GM23338 (cell line): ENCODE results near the gene CEACAM19.

ENCODE experiments used
- CREB1 ChIP-seq: fragments of 250-450 bp; sonication (Bioruptor Pico); IDR thresholded peaks from 2 replicates; pipeline ENCODE4 v1.5.0; 2020; ENCODE audit warnings: low read depth, mild to moderate bottlenecking, moderate library complexity
- CTCF ChIP-seq, 2 experiments: fragments of 200-600 bp in 1 of 2; sonication (generic) in 1 of 2; conservative IDR thresholded peaks; 2 replicates each; pipeline versions ENCODE4 v1.5.1 to v1.6.1; 2016 to 2017; ENCODE audit warnings: antibody characterized with exemption in 2 of 2, low read depth in 2 of 2, mild to moderate bottlenecking in 2 of 2, moderate library complexity in 1 of 2
- EZH2 ChIP-seq: fragments of 200-600 bp; sonication (generic); IDR thresholded peaks from one replicate; pipeline ENCODE4 v1.8.0; 2017; ENCODE audit warnings: antibody characterized with exemption, mild to moderate bottlenecking, low read depth; ENCODE audit not compliant: unreplicated experiment
- EZH2phosphoT487 ChIP-seq: fragments of 200-600 bp; sonication (generic); IDR thresholded peaks from one replicate; pipeline ENCODE4 v1.8.1; 2018; ENCODE audit warnings: antibody characterized with exemption; ENCODE audit not compliant: unreplicated experiment
- JUNB ChIP-seq: IDR thresholded peaks from one replicate; pipeline ENCODE4 v1.6.1; 2016; ENCODE audit warnings: antibody characterized with exemption; ENCODE audit not compliant: unreplicated experiment
- NANOG ChIP-seq: IDR thresholded peaks from 2 replicates; pipeline ENCODE4 v1.6.1; 2016; ENCODE audit warnings: antibody characterized with exemption, borderline replicate concordance
- POLR2AphosphoS5 ChIP-seq: IDR thresholded peaks from 2 replicates; pipeline ENCODE4 v1.6.1; 2016; ENCODE audit warnings: antibody characterized with exemption, low read depth
- STAT1 ChIP-seq: IDR thresholded peaks from one replicate; pipeline ENCODE4 v1.6.1; 2016; ENCODE audit warnings: antibody characterized with exemption; ENCODE audit not compliant: unreplicated experiment
- ZNF114 ChIP-seq: fragments of 250-450 bp; sonication (Bioruptor Pico); IDR thresholded peaks from 2 replicates; pipeline ENCODE4 v1.5.0; 2020; ENCODE audit warnings: mild to moderate bottlenecking, moderate library complexity
- ZNF331 ChIP-seq: fragments of 250-450 bp; sonication (Bioruptor Pico); IDR thresholded peaks from 2 replicates; pipeline ENCODE4 v1.5.0; 2020; ENCODE audit warnings: low read depth, mild to moderate bottlenecking, moderate library complexity
- ZNF462 ChIP-seq: fragments of 250-450 bp; sonication (Bioruptor Pico); IDR thresholded peaks from 2 replicates; pipeline ENCODE4 v1.5.0; 2020; ENCODE audit warnings: mild to moderate bottlenecking, moderate library complexity
- TF ChIP-seq, protein P1 (sequence below): IDR thresholded peaks from one replicate; pipeline ENCODE4 v1.6.1; 2018; ENCODE audit warnings: antibody characterized with exemption; ENCODE audit not compliant: unreplicated experiment
- TF ChIP-seq, protein P2 (sequence below): IDR thresholded peaks from 2 replicates; pipeline ENCODE4 v1.6.1; 2016; ENCODE audit warnings: antibody characterized with exemption

DNA sequence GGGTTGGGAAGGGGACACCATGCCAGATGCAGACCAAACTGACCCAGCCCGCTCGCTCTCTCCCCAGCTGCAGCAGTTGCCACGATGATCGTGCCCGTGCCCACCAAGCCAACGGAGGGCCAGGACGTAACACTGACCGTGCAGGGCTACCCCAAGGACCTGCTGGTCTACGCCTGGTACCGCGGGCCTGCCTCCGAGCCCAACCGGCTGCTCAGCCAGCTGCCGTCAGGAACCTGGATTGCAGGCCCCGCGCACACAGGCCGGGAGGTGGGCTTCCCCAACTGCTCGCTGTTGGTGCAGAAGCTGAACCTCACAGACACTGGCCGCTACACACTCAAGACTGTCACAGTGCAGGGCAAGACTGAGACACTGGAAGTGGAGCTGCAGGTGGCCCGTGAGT, 36.5 kb downstream of the CEACAM19 start:
- TF ChIP-seq CTCF (conservative IDR thresholded peaks at IDR 0.05; ENCODE audit: low read depth in 2 of 2): no peak
- TF ChIP-seq POLR2AphosphoS5: no peak
- TF ChIP-seq ZNF331 (CRISPR knock-in tag): no peak
- TF ChIP-seq EZH2: no peak
- TF ChIP-seq JUNB: no peak
- TF ChIP-seq, protein P1, sequence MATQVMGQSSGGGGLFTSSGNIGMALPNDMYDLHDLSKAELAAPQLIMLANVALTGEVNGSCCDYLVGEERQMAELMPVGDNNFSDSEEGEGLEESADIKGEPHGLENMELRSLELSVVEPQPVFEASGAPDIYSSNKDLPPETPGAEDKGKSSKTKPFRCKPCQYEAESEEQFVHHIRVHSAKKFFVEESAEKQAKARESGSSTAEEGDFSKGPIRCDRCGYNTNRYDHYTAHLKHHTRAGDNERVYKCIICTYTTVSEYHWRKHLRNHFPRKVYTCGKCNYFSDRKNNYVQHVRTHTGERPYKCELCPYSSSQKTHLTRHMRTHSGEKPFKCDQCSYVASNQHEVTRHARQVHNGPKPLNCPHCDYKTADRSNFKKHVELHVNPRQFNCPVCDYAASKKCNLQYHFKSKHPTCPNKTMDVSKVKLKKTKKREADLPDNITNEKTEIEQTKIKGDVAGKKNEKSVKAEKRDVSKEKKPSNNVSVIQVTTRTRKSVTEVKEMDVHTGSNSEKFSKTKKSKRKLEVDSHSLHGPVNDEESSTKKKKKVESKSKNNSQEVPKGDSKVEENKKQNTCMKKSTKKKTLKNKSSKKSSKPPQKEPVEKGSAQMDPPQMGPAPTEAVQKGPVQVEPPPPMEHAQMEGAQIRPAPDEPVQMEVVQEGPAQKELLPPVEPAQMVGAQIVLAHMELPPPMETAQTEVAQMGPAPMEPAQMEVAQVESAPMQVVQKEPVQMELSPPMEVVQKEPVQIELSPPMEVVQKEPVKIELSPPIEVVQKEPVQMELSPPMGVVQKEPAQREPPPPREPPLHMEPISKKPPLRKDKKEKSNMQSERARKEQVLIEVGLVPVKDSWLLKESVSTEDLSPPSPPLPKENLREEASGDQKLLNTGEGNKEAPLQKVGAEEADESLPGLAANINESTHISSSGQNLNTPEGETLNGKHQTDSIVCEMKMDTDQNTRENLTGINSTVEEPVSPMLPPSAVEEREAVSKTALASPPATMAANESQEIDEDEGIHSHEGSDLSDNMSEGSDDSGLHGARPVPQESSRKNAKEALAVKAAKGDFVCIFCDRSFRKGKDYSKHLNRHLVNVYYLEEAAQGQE: no peak
- no peak for TF ChIP-seq NANOG
- TF ChIP-seq EZH2phosphoT487: no peak
- no peak for TF ChIP-seq ZNF114
- no peak for TF ChIP-seq CREB1 (CRISPR knock-in tag)
- no peak for TF ChIP-seq STAT1
- TF ChIP-seq ZNF462: no peak
- TF ChIP-seq, protein P2, sequence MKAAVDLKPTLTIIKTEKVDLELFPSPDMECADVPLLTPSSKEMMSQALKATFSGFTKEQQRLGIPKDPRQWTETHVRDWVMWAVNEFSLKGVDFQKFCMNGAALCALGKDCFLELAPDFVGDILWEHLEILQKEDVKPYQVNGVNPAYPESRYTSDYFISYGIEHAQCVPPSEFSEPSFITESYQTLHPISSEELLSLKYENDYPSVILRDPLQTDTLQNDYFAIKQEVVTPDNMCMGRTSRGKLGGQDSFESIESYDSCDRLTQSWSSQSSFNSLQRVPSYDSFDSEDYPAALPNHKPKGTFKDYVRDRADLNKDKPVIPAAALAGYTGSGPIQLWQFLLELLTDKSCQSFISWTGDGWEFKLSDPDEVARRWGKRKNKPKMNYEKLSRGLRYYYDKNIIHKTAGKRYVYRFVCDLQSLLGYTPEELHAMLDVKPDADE: no peak
